GM18907 (cell line): ENCODE results near the gene TGFBRAP1.
A peak's percentile ranks its signal among the peaks of the same experiment; 100 is the strongest.

Experiments used
- ATAC-seq: cut with Tn5 transposase; IDR thresholded peaks from one replicate; pipeline ENCODE4 v1.9.1; 2021; ENCODE audit warnings: mild to moderate bottlenecking, moderate library complexity; ENCODE audit not compliant: unreplicated experiment

Gene TGFBRAP1, protein sequence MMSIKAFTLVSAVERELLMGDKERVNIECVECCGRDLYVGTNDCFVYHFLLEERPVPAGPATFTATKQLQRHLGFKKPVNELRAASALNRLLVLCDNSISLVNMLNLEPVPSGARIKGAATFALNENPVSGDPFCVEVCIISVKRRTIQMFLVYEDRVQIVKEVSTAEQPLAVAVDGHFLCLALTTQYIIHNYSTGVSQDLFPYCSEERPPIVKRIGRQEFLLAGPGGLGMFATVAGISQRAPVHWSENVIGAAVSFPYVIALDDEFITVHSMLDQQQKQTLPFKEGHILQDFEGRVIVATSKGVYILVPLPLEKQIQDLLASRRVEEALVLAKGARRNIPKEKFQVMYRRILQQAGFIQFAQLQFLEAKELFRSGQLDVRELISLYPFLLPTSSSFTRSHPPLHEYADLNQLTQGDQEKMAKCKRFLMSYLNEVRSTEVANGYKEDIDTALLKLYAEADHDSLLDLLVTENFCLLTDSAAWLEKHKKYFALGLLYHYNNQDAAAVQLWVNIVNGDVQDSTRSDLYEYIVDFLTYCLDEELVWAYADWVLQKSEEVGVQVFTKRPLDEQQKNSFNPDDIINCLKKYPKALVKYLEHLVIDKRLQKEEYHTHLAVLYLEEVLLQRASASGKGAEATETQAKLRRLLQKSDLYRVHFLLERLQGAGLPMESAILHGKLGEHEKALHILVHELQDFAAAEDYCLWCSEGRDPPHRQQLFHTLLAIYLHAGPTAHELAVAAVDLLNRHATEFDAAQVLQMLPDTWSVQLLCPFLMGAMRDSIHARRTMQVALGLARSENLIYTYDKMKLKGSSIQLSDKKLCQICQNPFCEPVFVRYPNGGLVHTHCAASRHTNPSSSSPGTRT

DNA sequence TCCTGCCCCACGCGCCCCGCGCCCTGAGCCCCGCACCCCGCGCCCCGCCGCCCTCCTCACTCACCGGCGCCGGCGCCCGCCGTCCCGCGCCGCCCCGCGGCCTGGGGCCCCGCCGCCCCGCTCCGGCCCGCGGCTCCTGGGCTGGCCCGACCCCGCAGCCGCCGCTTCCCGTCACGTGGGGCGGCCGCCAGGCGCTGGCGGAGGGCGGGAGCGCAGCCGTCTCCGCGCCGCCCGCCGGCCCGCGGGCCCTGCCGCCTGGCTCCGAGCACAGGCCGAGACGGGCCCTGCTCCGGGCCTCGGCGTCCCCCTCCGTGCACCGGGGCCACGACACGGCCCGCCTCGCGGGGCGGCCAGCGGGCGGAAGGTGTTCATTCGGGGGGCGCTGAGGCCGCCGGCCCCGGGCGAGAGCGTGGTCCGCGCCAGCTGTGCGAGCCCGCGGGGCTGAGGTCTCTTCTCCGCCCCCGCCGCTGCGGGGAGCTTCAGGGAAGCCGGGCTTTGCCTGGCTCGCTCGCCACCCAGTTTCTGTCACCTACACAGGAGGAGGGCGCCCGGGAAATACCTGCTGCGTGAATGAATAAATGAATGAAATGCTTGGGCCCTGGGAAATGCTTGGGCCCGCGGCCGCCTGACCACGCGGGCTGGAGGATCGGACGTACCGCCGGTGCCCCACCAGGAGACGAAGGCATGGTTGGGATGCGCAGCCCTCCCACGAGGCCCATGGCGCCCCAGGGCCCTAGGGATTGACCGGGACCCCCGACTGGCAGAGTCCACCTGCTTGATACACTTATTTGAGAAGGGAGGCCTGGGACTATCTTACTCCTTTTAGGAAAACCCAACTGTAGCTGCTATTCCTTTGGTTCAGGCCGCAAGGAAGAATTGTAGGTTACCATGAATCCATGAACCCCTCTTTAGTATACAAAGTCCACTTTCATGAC lies at the start of gene TGFBRAP1:
TSS of gene TGFBRAP1 (minus strand) at position 175 of the 935 bp plus-strand sequence. CDS start 21,434 bp downstream, outside the sequence.
- ATAC-seq: peak; percentile 77

DNA sequence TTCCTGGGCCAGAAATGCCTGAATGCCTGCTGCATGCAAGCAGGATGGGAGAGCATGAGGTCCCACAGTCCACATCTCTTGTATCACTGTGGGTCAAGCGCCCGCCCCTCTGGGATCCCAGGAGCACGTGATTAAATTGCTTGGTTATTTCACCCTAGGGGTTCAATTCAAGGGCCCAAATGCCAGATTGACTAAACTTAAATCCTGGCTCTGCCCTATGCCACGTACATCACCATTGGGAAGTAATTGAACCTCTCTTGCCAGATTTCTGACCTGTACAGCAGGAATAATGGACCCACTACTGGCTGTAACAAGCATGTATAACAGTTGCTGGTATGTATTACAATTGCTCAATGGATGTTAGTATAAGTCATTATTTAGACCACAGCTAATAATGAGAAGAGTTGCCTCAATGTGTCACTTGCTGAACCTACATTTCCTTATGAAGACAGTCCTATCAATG lies 49.4 kb upstream of the TGFBRAP1 start:
- no peak for ATAC-seq

DNA sequence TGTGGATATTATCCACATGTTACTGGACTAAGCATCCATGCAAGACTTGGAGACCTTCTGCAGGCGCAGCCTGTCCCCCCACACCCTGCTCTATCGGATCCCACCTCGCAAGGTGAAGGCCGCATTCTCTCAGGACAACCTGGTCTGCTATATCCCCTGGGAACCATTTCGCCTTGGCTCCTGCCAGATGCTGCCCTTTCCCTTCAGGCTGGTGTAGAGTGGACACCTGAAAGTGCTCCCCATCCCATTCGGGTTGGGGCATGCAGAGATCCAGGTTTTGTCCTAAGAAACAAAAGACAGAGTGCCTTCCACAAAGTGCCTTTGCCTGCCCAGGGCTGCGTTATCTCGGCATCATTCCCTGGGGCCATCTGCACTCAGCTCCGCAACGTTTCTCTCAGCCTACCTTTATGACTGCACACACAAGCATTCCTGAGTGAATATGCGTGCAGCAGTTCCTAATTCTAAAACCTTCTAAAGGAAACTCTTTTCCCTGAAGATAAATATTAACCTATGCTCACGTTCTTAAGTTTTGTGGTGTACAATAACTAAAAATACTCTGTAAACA lies 48.8 kb upstream of the TGFBRAP1 start:
- no peak for ATAC-seq

DNA sequence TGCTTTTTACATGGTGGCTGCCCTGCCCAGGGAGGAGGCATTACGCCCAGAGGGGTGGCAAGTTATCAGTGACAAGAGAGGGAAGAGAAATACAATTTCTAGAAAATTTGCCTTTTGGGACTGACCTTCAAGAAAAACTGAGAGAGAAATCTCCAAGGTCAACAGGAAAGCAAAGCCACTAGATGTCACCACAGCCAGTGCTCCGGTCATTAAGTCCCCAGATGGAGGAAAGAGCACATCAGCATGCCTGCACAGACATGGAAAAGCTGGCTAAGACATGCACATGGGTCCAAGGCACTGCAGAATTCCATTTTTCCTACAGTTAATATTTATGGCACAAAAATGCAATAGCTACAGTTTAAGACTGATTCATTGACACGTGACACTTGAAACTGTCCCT lies 48.3 kb upstream of the TGFBRAP1 start:
- no peak for ATAC-seq

DNA sequence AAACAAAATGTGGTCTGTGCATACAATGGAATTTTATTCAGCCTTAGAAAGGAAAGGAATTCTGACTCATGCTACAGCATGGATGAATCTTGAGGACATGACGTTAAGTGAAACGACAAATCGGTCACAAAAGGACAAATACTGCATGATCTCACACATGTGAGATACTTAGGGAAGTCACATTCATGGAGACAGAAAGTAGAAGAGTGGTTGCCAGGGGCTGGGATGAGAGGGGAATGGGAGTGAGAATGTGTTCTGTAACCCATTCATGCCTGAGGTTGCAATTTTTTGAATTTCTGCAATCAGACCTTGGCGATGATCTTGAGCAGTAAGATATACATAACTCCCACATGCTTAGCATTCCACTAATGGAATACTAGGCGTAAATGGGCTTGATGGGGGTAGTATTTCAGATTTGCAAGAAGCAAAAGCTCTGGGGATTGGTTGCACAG lies 47.3 kb upstream of the TGFBRAP1 start:
- no peak for ATAC-seq

DNA sequence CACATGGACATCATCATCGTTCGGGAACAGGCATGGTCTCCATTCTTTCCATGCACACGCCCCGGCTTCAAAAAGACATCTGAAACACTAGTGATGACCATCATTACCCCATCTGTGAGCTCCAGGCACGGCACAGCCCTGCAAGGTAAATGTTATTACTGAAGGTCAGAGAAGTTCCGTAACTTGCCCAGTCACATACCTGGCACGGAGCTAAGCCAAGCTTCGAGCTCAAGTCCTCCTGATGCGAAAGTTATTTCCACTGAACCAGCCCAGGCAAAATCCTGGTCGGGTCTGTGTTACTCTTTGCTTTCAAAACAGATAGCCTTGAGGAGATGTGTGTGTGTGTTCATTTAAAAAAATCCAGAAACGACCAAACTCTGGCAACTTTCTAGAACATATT lies 46.5 kb upstream of the TGFBRAP1 start:
- no peak for ATAC-seq

DNA sequence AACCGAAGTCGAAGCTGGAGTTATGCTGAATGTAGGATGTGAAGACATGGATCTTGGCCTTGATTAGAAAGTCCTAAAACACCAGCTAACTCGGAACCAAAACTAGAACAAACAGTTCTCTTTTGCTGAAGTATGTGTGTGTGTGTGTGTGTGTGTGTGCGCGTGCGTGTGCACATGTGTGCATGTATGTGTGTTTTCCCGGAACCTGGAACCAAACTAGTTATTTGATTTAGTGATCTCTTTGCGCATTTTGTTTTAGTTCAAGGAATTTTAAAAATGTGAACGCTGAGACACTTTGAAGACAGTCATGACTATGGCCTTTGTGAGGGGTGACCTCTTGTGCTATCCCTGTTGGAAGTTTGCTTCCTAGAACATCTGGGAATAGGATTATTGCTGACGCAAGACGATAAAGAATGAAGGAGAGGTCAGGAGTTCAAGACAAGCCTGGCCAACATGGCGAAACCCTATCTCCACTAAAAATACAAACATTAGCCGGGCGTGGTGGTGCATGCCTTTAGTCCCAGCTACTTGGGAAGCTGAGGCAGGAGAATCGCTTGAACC lies 45.5 kb upstream of the TGFBRAP1 start:
- no peak for ATAC-seq

DNA sequence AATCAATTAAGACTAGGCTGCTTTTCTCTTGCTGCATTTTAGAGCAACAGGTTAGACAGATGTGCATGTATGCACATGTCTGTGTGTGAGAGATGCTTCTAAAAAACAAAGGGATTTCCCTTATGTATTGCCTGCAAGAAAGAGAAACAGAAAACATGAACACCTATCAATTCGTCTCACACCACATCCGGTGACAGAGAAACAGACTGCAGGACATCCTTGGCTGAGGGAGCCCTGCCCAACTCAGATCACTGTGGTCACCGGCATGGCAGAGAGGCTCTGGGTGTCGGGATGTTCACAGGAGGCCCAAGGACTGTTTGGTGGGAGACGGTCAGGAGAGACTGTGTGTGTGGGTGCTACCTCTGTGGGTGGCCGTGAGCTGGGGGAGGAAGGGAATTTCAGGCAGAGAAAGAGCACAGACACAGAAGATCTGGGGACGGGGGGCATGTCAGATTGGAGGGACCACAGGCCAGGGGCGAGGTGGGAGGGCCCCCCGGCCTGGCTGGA lies 44.4 kb upstream of the TGFBRAP1 start:
- peak; percentile 72 for ATAC-seq

DNA sequence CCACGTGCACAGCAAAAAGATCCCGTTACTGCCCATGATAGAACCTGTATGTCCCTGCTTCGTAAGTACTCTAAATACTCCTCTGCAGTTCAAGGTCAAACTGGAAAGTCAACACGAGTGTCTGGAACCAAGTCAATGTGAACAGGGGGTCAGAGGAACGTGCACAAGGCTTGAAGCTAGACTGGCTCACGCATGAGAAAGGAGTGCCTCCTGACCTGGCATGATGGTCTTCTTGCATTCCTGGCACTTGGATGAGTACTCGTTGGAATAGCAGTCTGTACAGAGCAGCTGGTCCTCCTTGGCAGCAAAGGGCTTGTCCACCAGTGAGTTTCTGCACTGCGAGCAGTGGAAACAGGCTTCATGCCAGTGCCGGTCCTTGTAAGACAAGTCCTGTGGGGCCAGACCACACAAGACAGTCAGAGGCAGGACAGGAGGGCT lies 43.8 kb upstream of the TGFBRAP1 start:
- no peak for ATAC-seq

DNA sequence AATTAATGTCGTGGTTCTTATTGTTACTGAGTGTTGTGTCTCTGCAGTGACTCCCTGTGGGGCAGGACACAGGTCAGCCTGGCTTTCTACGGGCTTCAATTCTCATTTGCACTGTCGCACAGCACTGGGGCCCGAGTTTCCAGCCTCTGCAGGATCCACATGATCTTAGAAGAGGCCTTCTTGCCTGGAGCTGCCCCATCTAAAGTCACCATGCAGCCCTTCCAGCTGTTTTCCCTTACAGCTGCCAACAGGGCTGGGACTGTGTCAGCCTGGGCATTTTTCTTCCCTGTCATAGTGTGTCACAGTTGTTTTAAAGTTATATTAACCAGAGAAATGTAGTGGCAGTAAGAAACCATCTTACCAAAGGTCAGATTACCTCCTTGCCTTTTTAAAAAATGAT lies 42.3 kb upstream of the TGFBRAP1 start:
- ATAC-seq: no peak

DNA sequence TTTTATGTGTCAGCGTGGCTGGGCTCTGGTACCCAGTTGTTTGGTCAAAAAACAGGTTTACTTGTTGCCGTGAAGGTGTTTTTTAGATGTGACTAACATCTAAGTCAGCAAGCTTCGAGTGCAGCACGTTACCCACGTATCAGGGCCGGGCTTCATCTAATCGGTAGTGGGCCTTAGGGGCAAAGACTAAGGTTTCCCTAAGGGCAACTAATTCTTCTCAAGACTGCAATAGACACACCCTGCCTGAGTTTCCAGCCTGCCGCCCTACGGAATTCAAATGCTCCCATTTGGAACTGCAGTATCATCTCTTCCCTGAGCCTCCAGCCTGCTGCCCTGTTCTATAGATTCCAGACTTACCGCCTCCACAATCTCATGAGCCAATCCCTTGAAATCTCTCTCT lies 41.6 kb upstream of the TGFBRAP1 start:
- no peak for ATAC-seq

DNA sequence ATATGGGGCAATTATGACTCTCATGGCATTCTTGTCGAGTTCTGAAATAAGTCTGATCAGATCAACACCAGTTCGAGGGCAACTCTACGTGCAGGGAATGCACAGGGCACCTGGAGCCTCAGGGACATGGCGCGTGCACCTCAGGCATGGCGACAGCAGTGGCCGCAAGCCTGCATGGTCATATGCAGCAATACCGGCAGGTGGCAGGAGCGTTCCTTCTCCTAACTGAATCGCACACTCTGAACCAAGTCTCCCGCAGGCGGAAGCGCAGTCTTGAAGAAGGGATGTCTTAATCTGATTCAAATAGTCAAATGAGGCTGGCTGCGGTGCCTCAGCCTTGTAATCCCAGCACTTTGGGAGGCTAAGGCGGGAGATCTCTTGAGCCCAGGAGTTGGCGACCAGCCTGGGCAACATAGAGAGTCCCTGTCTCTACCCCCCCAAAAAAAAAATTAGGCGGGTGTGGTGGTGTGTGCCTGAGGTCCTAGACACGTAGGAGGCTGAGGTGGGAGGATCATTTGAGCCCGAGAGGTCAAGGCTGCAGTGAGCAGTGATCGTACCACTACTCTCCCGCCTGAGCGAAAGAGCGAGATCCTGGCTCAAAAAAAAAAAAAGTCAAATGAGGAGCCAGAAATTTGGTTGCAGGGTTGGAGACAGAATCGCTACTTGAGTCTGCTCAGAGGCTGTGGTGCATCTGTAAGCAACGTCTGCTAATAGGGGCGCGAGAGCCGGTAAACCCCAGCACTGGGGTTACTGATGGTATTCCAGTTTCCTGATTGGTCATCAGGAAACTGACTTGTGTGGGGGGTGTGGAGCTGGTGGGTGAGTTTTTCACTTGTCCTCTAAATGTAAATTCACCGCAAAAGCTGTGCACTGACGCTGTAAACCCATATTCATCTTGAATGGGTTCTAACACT lies 40.5 kb upstream of the TGFBRAP1 start:
- ATAC-seq: peak; percentile 98

DNA sequence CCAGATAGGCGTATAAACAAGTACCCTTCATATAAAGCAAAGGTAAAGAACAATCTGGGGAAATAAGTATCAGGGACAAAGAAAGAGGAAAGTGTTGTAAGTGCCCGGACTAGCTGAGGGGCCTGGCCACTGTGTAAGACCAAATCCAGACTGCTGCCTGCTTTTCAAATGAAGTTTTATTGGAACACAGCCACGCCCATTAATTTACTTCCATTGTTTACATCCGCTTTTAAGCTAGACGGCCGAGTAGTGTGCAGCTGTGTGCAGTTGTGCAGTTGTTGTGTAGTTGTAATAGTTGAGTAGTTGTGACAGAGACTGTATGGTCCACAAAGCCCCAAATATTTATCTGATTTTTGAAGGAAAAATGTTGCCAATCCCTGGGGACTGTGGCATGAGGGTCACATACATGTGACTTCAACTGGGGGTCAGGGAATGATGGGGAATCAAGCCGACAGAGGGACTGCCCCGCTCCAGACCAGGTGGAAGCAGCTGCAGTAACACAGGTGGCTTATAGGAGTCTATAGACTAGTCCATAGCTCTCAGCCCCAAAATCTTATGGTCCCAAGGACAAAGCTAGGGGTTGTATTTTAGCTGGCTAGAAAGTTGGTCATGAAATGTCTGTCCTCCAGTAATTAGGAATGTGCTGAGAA lies 39.3 kb upstream of the TGFBRAP1 start:
- no peak for ATAC-seq

DNA sequence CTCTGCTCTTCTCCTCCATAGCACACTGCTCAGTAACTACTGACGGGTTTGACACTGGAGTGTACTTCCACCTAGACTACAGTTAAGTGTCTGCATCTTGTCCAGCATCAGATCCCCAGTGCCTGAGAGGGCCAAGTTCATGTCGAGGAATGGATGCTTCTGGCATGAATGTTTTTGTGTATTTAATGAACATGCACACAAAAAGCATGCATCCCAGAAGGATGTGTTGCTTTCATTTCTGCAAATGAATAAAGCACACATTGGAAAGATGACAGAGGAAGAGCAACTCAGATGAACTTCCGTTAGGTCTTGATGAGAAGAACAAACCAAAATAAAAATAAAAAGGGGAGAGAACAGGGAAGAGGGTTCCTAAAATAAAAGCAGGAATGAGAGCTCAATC lies 35.7 kb upstream of the TGFBRAP1 start:
- ATAC-seq: no peak

DNA sequence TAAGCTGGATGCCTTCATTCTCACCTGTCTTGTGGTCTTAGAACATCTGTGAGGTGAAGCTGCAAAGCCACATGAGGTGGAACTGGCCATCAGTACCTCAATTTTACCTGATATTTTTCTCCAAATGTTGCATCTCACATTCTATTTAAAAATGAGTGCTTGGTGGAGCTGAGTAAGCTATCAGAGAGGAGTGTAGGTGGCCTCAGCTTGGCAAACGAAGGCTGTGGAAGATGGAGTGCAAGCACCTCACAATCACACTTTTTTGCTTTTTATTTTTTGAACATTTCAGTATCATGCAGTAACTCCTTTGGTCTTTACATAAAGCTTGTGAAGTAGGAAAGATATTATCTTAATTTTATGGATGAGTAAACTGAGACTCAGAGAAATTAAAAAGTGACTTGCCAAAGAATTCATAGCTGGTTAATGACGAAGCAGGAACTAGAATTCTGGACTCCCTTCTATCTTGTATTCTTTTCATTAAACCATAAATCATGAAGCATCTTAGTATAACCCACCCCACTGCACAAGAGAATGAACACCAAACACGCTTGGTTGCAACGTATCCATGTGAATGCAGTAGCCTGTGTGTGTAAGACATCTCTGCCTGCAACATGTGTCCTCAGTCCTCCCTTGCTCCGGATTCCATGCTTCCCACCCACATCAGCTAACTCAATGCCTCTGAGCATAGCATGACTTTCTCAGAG lies 35.1 kb upstream of the TGFBRAP1 start:
- no peak for ATAC-seq

DNA sequence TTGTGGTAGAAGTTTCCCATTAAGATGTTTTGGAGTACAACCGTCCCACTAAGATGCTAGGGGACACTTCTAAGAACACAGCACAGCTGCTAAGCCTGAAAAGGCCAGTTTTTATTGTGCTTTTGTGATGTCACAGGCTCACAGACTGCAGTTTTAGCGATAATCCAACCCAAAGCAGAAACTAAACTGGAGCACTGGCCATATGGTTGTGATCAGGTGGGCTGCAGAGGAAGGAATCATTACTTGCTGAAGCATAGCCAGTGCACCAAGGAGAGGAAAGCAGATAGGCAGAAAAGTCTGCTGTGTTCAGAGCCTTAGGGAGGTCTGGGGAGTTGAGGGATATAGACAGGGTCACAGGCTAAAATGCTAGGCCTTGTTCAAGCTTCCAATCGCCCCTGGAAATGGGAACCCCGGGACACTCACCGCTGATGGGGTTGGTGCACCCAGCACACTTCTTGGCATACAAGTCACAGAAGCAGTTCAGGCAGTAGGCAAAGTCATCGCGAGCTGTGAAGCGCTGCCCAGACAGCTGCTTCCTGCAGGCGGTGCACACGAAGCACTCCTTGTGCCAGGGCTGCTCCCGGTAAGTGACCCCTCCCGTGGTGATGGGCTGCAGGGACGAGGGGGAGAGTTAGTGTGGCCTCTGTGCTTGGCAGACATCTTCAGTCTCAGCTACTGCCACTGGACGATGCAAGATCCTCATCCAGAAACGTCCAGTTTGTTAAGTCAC lies 33.5 kb upstream of the TGFBRAP1 start:
- ATAC-seq: no peak
